Stimulated activated CD4-positive, alpha-beta T cell treated with anti-CD3 and anti-CD28 coated beads, Interleukin-1b, Interleukin-23, amount 100 ng/mL, for 24 hours (primary cell): ENCODE data around the gene TP53TG3B.
"Not testable (repeated sequence)": the region's sequence is repeated elsewhere in the genome, so short reads cannot be mapped to it uniquely, and the experiment has no call there.

Experiments used
- DNase-seq, 4 experiments: peaks; one replicate each; pipeline ENCODE4 v3.0.0-alpha.2; 2020; ENCODE audit warnings: low read depth in 4 of 4, low spot score in 1 of 4

TP53TG3B gene

GRCh38 chr16:33360541-33360940, at the start of gene TP53TG3B:
Gene TP53TG3B (plus strand): TSS chr16:33360841. CDS start chr16:33360909, 68 bp downstream.
- not testable (repeated sequence) for DNase-seq

- peak in 1 of 4 experiments; percentile 18 for DNase-seq
These were observed 24.2 kb upstream of the TP53TG3B start for GRCh38 chr16:33336226-33337012.

- peak in 1 of 4 experiments; percentile 12 for DNase-seq
These were observed 22.8 kb upstream of the TP53TG3B start for GRCh38 chr16:33337627-33338542.

- DNase-seq: peak in 1 of 4 experiments; percentile 7
These were observed 22.1 kb upstream of the TP53TG3B start for GRCh38 chr16:33338543-33338951.

DNA sequence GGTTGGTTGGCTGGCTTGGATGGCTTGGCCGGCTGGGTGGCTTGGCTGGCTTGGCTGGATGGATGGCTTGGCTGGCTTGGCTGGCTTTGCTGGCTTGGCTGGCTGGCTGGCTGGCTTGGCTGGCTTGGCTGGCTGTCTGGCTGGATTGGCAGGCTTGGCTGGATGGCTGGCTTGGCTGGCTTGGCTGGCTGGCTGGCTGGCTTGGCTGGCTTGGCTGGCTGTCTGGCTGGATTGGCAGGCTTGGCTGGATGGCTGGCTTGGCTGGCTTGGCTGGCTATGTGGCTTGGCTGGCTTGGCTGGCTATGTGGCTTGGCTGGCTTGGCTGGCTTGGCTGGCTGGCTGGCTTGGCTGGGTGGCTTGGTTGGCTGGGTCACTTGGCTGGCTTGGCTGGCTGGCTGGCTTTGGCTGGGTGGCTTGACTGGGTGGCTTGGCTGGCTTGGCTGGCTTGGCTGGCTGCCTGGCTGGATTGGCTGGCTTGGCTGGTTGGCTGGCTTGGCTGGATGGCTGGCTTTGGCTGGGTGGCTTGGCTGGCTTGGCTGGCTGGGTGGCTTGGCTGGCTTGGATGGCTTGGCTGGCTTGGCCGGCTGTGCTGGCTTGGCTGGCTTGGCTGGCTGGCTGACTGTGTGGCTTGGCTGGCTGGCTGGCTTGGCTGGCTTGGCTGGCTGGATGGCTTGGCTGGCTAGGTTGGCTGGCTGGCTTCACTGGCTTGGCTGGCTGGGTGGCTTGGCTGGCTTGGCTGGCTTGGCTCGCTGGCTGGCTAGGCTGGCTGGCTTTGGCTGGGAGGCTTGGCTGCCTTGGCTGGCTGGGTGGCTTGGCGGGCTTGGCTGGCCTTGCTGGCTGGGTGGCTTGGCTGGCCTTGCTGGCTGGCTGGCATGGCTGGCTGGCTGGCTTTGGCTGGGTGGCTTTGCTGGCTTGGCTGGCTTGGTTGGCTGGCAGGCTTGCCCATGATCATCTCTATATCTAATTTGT, 21.3 kb upstream of the TP53TG3B start:
- peak in 1 of 4 experiments; percentile 4 for DNase-seq
